Activated naive CD4-positive, alpha-beta T cell treated with anti-CD3 and anti-CD28 coated beads, Interleukin-2, amount 10 ng/mL, durations not matched to agents 7 days and 5 days (primary cell): ENCODE measurements around the gene FAM193A.
A peak's percentile ranks its signal among the peaks of the same experiment; 100 is the strongest.
"Not testable (repeated sequence)": the region's sequence is repeated elsewhere in the genome, so short reads cannot be mapped to it uniquely, and the experiment has no call there.

ENCODE experiments used
- CTCF ChIA-PET: fragments of 350-600 bp; sonication (Branson Sonifier 250); formaldehyde crosslinking; loops from one replicate; lab custom pipeline; 2021; ENCODE audit warnings: antibody characterized with exemption; lab: Charles Lee
- DNase-seq: peaks from one replicate; pipeline ENCODE4 v3.0.0-alpha.2; 2020
- H3K27ac Mint-ChIP-seq: one replicate; pipeline ENCODE4 v1.8.0; 2021; ENCODE audit warnings: mild to moderate bottlenecking, moderate library complexity, mixed read lengths
- H3K27me3 Mint-ChIP-seq: one replicate; pipeline ENCODE4 v1.8.0; 2021; ENCODE audit warnings: mild to moderate bottlenecking, mixed read lengths
- H3K36me3 Mint-ChIP-seq: one replicate; pipeline ENCODE4 v1.8.0; 2021; ENCODE audit warnings: mixed read lengths
- H3K4me1 Mint-ChIP-seq: one replicate; pipeline ENCODE4 v1.8.0; 2021; ENCODE audit warnings: mixed read lengths
- H3K4me3 Mint-ChIP-seq: one replicate; pipeline ENCODE4 v1.8.0; 2021; ENCODE audit warnings: mild to moderate bottlenecking, moderate library complexity, mixed read lengths
- H3K9me3 Mint-ChIP-seq: one replicate; pipeline ENCODE4 v1.8.0; 2021; ENCODE audit warnings: mixed read lengths

FAM193A gene

GRCh38 chr4:2651546-2651945, 115.1 kb downstream of the FAM193A start:
- H3K27me3 Mint-ChIP-seq = no peaks in the 10 kb centered on the region
- H3K27ac Mint-ChIP-seq = peak overlapping the region; percentile 82
- CTCF ChIA-PET = no interaction called here
- H3K4me1 Mint-ChIP-seq = peaks cover 16% of the 10 kb centered on the region
- H3K9me3 Mint-ChIP-seq = no peaks in the 10 kb centered on the region
- no peak for DNase-seq
- no peak overlapping the region for H3K4me3 Mint-ChIP-seq
- H3K36me3 Mint-ChIP-seq = peaks cover 36% of the 10 kb centered on the region

- H3K27ac Mint-ChIP-seq = peak overlapping the region; percentile 82
- CTCF ChIA-PET = no interaction called here
- H3K9me3 Mint-ChIP-seq = no peaks in the 10 kb centered on the region
- H3K27me3 Mint-ChIP-seq = no peaks in the 10 kb centered on the region
- H3K4me3 Mint-ChIP-seq = no peak overlapping the region
- H3K4me1 Mint-ChIP-seq = peaks cover 16% of the 10 kb centered on the region
- no peak for DNase-seq
- peaks cover 35% of the 10 kb centered on the region for H3K36me3 Mint-ChIP-seq
These were observed 115.6 kb downstream of the FAM193A start for GRCh38 chr4:2651998-2652397.

GRCh38 chr4:2652415-2653160, 116.1 kb downstream of the FAM193A start:
- DNase-seq = no peak

GRCh38 chr4:2660596-2661211, 124.3 kb downstream of the FAM193A start:
- CTCF ChIA-PET = interaction anchor here (0.6 kb wide), 1 partner anchor 20 kb away, joined by 3 read pairs; no protein-coding TSS in a partner anchor
- H3K27ac Mint-ChIP-seq = no peak overlapping the region
- DNase-seq = no peak
- no peak overlapping the region for H3K4me3 Mint-ChIP-seq
- peaks cover 50% of the 10 kb centered on the region for H3K36me3 Mint-ChIP-seq
- H3K4me1 Mint-ChIP-seq = no peaks in the 10 kb centered on the region
- H3K9me3 Mint-ChIP-seq = no peaks in the 10 kb centered on the region
- no peaks in the 10 kb centered on the region for H3K27me3 Mint-ChIP-seq

More at GRCh38 chr4:2652415-2653160, 116.1 kb downstream of the FAM193A start:
- CTCF ChIA-PET = no interaction called here
- no peaks in the 10 kb centered on the region for H3K27me3 Mint-ChIP-seq
- H3K36me3 Mint-ChIP-seq = peaks cover 34% of the 10 kb centered on the region
- no peak overlapping the region for H3K4me3 Mint-ChIP-seq
- H3K27ac Mint-ChIP-seq = peak overlapping the region; percentile 9
- H3K4me1 Mint-ChIP-seq = peaks cover 16% of the 10 kb centered on the region
- no peaks in the 10 kb centered on the region for H3K9me3 Mint-ChIP-seq

- no peak for DNase-seq
- no peak overlapping the region for H3K27ac Mint-ChIP-seq
- H3K4me3 Mint-ChIP-seq = no peak overlapping the region
- peaks cover 56% of the 10 kb centered on the region for H3K36me3 Mint-ChIP-seq
- H3K27me3 Mint-ChIP-seq = no peaks in the 10 kb centered on the region
- H3K4me1 Mint-ChIP-seq = peaks cover 13% of the 10 kb centered on the region
- CTCF ChIA-PET = no interaction called here
- no peaks in the 10 kb centered on the region for H3K9me3 Mint-ChIP-seq
These were observed 126.2 kb downstream of the FAM193A start for GRCh38 chr4:2662598-2662997.

- H3K27ac Mint-ChIP-seq = no peak overlapping the region
- CTCF ChIA-PET = no interaction called here
These were observed 126.8 kb downstream of the FAM193A start for GRCh38 chr4:2663275-2663674.

GRCh38 chr4:2666722-2667247, 130.3 kb downstream of the FAM193A start:
- no peaks in the 10 kb centered on the region for H3K27me3 Mint-ChIP-seq
- H3K36me3 Mint-ChIP-seq = peaks cover 47% of the 10 kb centered on the region
- peaks cover 15% of the 10 kb centered on the region for H3K4me1 Mint-ChIP-seq
- no peak for DNase-seq
- no peaks in the 10 kb centered on the region for H3K9me3 Mint-ChIP-seq
- CTCF ChIA-PET = interaction anchor here (0.6 to 0.7 kb wide), 2 partner anchors 198 to 309 kb away, joined by 3 read pairs; no protein-coding TSS in a partner anchor
- peak overlapping the region; percentile 39 for H3K27ac Mint-ChIP-seq
- H3K4me3 Mint-ChIP-seq = no peak overlapping the region

More at GRCh38 chr4:2663275-2663674, 126.8 kb downstream of the FAM193A start:
- Mint-ChIP-seq H3K27me3 (no peaks in the 10 kb centered on the region), H3K9me3 (no peaks in the 10 kb centered on the region), H3K4me1 (peaks cover 14% of the 10 kb centered on the region), H3K4me3 (no peak overlapping the region), H3K36me3 (peaks cover 56% of the 10 kb centered on the region)
- no peak for DNase-seq

- H3K4me3 Mint-ChIP-seq = peak overlapping the region; percentile 45
- no peaks in the 10 kb centered on the region for H3K27me3 Mint-ChIP-seq
- CTCF ChIA-PET = interaction anchor here (0.6 to 0.7 kb wide), 2 partner anchors 197 to 308 kb away, joined by 3 read pairs; no protein-coding TSS in a partner anchor
- peaks cover 54% of the 10 kb centered on the region for H3K36me3 Mint-ChIP-seq
- no peak for DNase-seq
- peaks cover 15% of the 10 kb centered on the region for H3K4me1 Mint-ChIP-seq
- H3K9me3 Mint-ChIP-seq = no peaks in the 10 kb centered on the region
- H3K27ac Mint-ChIP-seq = peak overlapping the region; percentile 71
These were observed 131.0 kb downstream of the FAM193A start for GRCh38 chr4:2667428-2667827.

- DNase-seq = no peak
- Mint-ChIP-seq H3K4me1 (peaks cover 14% of the 10 kb centered on the region), H3K27ac (no peak overlapping the region), H3K27me3 (no peaks in the 10 kb centered on the region), H3K36me3 (peaks cover 59% of the 10 kb centered on the region), H3K9me3 (no peaks in the 10 kb centered on the region), H3K4me3 (no peak overlapping the region)
- CTCF ChIA-PET = no interaction called here
These were observed 134.9 kb downstream of the FAM193A start for GRCh38 chr4:2671267-2671895.

GRCh38 chr4:2672082-2672481, 135.6 kb downstream of the FAM193A start:
- H3K27ac Mint-ChIP-seq = no peak overlapping the region
- H3K9me3 Mint-ChIP-seq = no peaks in the 10 kb centered on the region
- peaks cover 9% of the 10 kb centered on the region for H3K4me1 Mint-ChIP-seq
- peaks cover 60% of the 10 kb centered on the region for H3K36me3 Mint-ChIP-seq
- CTCF ChIA-PET = no interaction called here
- H3K27me3 Mint-ChIP-seq = no peaks in the 10 kb centered on the region
- no peak for DNase-seq
- no peak overlapping the region for H3K4me3 Mint-ChIP-seq

GRCh38 chr4:2672700-2673099, 136.3 kb downstream of the FAM193A start:
- Mint-ChIP-seq H3K4me1 (peaks cover 5% of the 10 kb centered on the region), H3K4me3 (no peak overlapping the region), H3K36me3 (peaks cover 62% of the 10 kb centered on the region), H3K9me3 (no peaks in the 10 kb centered on the region), H3K27ac (no peak overlapping the region), H3K27me3 (no peaks in the 10 kb centered on the region)
- CTCF ChIA-PET = interaction anchor here (0.8 kb wide), 1 partner anchor 23 kb away, joined by 3 read pairs; no protein-coding TSS in a partner anchor
- no peak for DNase-seq

GRCh38 chr4:2673157-2673556, 136.7 kb downstream of the FAM193A start:
- Mint-ChIP-seq H3K9me3 (no peaks in the 10 kb centered on the region), H3K4me3 (no peak overlapping the region), H3K4me1 (peaks cover 5% of the 10 kb centered on the region), H3K27ac (no peak overlapping the region), H3K27me3 (no peaks in the 10 kb centered on the region), H3K36me3 (peaks cover 63% of the 10 kb centered on the region)
- DNase-seq = no peak
- CTCF ChIA-PET = interaction anchor here (0.8 kb wide), 1 partner anchor 23 kb away, joined by 3 read pairs; no protein-coding TSS in a partner anchor

- H3K4me1 Mint-ChIP-seq, H3K27ac Mint-ChIP-seq, H3K4me3 Mint-ChIP-seq, CTCF ChIA-PET, H3K9me3 Mint-ChIP-seq, H3K27me3 Mint-ChIP-seq, DNase-seq: not testable (repeated sequence)
- peaks cover 54% of the 10 kb centered on the region for H3K36me3 Mint-ChIP-seq
These were observed 143.3 kb downstream of the FAM193A start for GRCh38 chr4:2679762-2680161.

GRCh38 chr4:2684486-2684885, 148.0 kb downstream of the FAM193A start:
- Mint-ChIP-seq H3K4me3 (no peak overlapping the region), H3K4me1 (no peaks in the 10 kb centered on the region), H3K9me3 (no peaks in the 10 kb centered on the region), H3K36me3 (peaks cover 36% of the 10 kb centered on the region), H3K27me3 (no peaks in the 10 kb centered on the region), H3K27ac (no peak overlapping the region)
- no peak for DNase-seq
- CTCF ChIA-PET = no interaction called here
